AG04450 (cell line): ENCODE results near the gene C5orf22. TPM values are rescaled to one million over a fixed set of nuclear protein-coding genes. Genes with fewer than 3 reads are reported as not detected.

Experiments used
- CTCF ChIA-PET: fragments of 300-600, 350-600 bp; formaldehyde crosslinking; extraction: SDS; loops from one replicate; lab custom pipeline; 2022; ENCODE audit warnings: antibody characterized with exemption, inconsistent platforms; lab: Charles Lee
- POLR2A ChIA-PET: fragments of 350-600 bp; formaldehyde crosslinking; extraction: SDS; loops from one replicate; lab custom pipeline; 2021; ENCODE audit warnings: antibody characterized with exemption, inconsistent platforms; lab: Yijun Ruan, JAX
- DNase-seq: peaks from one replicate; pipeline ENCODE4 v3.0.0-alpha.2; 2011; ENCODE audit warnings: low read depth, low spot score
- H3K27ac ChIP-seq: one replicate; pipeline ENCODE4 v1.5.1; 2012; ENCODE audit warnings: low read depth, low read length, control low read depth
- H3K27me3 ChIP-seq: one replicate; pipeline ENCODE4 v1.6.0; 2012; ENCODE audit warnings: low read length; ENCODE audit not compliant: control insufficient read depth, insufficient read depth
- H3K4me3 ChIP-seq: 2 replicates; pipeline ENCODE4 v1.5.1; 2011; ENCODE audit warnings: mild to moderate bottlenecking, low read depth, low read length, control low read depth
- H3K9me3 ChIP-seq: 2 replicates; pipeline ENCODE4 v1.5.1; 2012; ENCODE audit warnings: low read length; ENCODE audit not compliant: control insufficient read depth, insufficient read depth
- polyA plus RNA-seq: library from polyadenylated mRNA; depleted of rRNA; stranded (reverse); fragments of >200 nt; gene quantifications from 2 replicates; pipeline ENCODE4 v1.2.3, GENCODE V29; 2011
- TF ChIP-seq, protein P1 (sequence below): IDR thresholded peaks from 2 replicates; pipeline ENCODE4 v1.5.1; 2011; ENCODE audit warnings: low read depth, low read length, control low read depth, inconsistent platforms

The C5orf22 gene
- polyA plus RNA-seq, 1 experiment, result 29.7 TPM

DNA sequence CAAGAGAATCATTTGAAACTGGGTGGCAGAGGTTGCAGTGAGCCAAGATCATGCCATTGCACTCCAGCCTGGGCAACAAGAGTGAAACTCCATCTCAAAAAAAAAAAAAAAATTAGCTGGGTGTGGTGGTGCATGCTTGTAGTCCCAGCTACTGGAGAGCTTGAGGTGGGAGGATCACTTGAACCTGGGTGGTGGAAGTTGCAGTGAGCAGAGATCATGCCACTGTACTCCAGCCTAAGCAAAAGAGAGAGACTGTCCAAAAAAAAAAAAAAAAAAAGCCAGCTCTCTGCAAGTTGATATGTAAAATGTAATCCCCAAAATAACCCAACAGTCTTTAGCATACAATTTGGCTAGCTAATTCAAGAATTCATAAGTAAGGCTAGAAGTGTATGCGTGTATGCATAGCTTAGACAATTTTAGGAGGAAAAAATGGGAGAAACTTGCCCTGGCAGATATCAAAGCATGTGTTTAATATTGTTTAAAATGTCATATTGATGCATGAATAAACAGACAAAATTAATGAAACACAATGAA, 36.3 kb downstream of the C5orf22 start:
- TF ChIP-seq, protein P1, sequence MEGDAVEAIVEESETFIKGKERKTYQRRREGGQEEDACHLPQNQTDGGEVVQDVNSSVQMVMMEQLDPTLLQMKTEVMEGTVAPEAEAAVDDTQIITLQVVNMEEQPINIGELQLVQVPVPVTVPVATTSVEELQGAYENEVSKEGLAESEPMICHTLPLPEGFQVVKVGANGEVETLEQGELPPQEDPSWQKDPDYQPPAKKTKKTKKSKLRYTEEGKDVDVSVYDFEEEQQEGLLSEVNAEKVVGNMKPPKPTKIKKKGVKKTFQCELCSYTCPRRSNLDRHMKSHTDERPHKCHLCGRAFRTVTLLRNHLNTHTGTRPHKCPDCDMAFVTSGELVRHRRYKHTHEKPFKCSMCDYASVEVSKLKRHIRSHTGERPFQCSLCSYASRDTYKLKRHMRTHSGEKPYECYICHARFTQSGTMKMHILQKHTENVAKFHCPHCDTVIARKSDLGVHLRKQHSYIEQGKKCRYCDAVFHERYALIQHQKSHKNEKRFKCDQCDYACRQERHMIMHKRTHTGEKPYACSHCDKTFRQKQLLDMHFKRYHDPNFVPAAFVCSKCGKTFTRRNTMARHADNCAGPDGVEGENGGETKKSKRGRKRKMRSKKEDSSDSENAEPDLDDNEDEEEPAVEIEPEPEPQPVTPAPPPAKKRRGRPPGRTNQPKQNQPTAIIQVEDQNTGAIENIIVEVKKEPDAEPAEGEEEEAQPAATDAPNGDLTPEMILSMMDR, result no peak
- POLR2A ChIA-PET, result no interaction called here
- DNase-seq, result no peak
- Histone ChIP-seq H3K27me3 (peaks cover 3% of the 10 kb centered on the region), H3K4me3 (no peak overlapping the region), H3K27ac (no peak overlapping the region), H3K9me3 (peaks cover 6% of the 10 kb centered on the region)
- CTCF ChIA-PET, result no interaction called here

DNA sequence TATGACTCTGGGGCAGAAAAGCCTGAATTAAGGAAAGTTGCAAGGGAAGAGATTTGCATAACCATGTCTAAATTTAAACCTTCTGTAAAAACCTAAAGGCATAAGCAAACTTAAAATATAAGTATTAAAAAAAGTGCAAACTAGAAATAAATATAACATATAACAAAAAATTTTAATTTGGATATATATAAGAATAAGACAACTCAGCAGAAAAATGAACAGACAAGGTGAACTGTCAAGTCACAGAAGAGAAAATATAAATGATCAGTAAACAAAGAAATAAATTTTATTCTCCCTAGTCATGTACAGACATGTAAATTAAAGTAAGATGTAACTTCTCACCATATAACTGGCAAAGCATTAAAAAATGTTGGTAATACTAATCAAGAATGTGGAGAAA, 37.0 kb downstream of the C5orf22 start:
- TF ChIP-seq, protein P1, result no peak
- no peak for DNase-seq
- POLR2A ChIA-PET, result no interaction called here
- Histone ChIP-seq H3K27me3 (peaks cover 3% of the 10 kb centered on the region), H3K27ac (no peak overlapping the region), H3K9me3 (peaks cover 6% of the 10 kb centered on the region), H3K4me3 (no peak overlapping the region)
- CTCF ChIA-PET, result no interaction called here

- Histone ChIP-seq H3K9me3 (no peaks in the 10 kb centered on the region), H3K4me3 (no peak overlapping the region), H3K27ac (no peak overlapping the region), H3K27me3 (no peaks in the 10 kb centered on the region)
- TF ChIP-seq, protein P1, result no peak
- DNase-seq, result no peak
- ChIA-PET CTCF (interaction anchor here (1.1 kb wide), 1 partner anchor 235 kb away, joined by 4 read pairs; no protein-coding TSS in a partner anchor), POLR2A (no interaction called here)
Measured at GRCh38 chr5:31573494-31574142, 41.5 kb downstream of the C5orf22 start.

- H3K9me3 ChIP-seq, result no peaks in the 10 kb centered on the region
- no peak overlapping the region for H3K27ac ChIP-seq
- no peak overlapping the region for H3K4me3 ChIP-seq
- POLR2A ChIA-PET, result no interaction called here
- TF ChIP-seq, protein P1, result no peak
- H3K27me3 ChIP-seq, result no peaks in the 10 kb centered on the region
- no peak for DNase-seq
- CTCF ChIA-PET, result interaction anchor here (1.1 kb wide), 1 partner anchor 234 kb away, joined by 4 read pairs; no protein-coding TSS in a partner anchor
Measured at GRCh38 chr5:31574772-31575171, 42.7 kb downstream of the C5orf22 start.

DNA sequence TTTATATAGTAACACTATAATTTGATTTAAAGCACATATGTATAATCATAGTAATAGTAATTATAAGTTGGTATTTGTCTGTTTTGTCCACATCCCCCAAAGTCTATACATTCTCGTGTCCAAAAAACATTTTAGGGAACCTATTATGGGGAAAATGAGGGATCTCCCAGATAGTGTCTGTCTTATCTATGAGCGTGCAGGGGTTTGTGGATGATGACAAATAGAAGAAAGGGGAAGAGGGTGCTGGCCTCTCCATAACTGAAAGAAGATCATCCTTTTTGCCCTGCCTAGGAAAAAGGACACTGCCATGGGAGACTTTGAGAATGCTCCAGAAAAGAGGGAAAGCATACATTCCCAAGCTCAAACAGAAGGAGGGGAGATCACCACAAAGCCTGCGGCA, 45.3 kb downstream of the C5orf22 start:
- Histone ChIP-seq H3K4me3 (no peak overlapping the region), H3K27ac (no peak overlapping the region), H3K27me3 (peaks cover 3% of the 10 kb centered on the region), H3K9me3 (no peaks in the 10 kb centered on the region)
- no peak for DNase-seq
- POLR2A ChIA-PET, result no interaction called here
- TF ChIP-seq, protein P1, result no peak
- CTCF ChIA-PET, result no interaction called here
